GM12878 (cell line): ENCODE data around the gene NAP1L5. TPM values are rescaled to one million over a fixed set of nuclear protein-coding genes. Genes with fewer than 3 reads are reported as not detected.

Source experiments
- ATAC-seq: fragments of 200-7000 bp; cut with Tn5 transposase; 3 replicates; pipeline ENCODE4 v1.9.1; 2020; ENCODE audit warnings: mild to moderate bottlenecking, moderate library complexity
- BruUV-seq: library from RNA; stranded (reverse); fragments of 400-500 nt; replicated peaks from 2 replicates; lab custom pipeline; 2021; lab: Mats Ljungman, UMichigan
- CTCF ChIA-PET: fragments of 300-600 bp; sonication (Branson Sonifier 250); formaldehyde crosslinking; extraction: SDS; loops from one replicate; lab custom pipeline; 2021; ENCODE audit warnings: inconsistent platforms; lab: Yijun Ruan, JAX
- POLR2A ChIA-PET: fragments of 350-600 bp; formaldehyde crosslinking; extraction: SDS; loops from one replicate; lab custom pipeline; 2021; ENCODE audit warnings: inconsistent platforms; lab: Charles Lee
- RAD21 ChIA-PET: fragments of 300-600 bp; sonication (Branson Sonifier 250); formaldehyde crosslinking; loops from one replicate; lab custom pipeline; 2023; ENCODE audit warnings: antibody characterized with exemption; ENCODE audit not compliant: unreplicated experiment; lab: Charles Lee
- SMC1A ChIA-PET: fragments of 300-600 bp; sonication (Branson Sonifier 250); formaldehyde crosslinking; loops from one replicate; lab custom pipeline; 2023; ENCODE audit not compliant: unreplicated experiment, uncharacterized antibody; lab: Charles Lee
- DNase-seq: peaks from one replicate; pipeline ENCODE4 v3.0.0-alpha.2; 2011; ENCODE audit warnings: low read depth, low spot score
- FAIRE-seq: peaks from 3 replicates; lab custom pipeline; 2011; peaks lifted over from hg19 to GRCh38; lab: Jason Lieb, UNC
- H2AFZ ChIP-seq: 2 replicates; pipeline ENCODE4 v1.6.0; 2011; ENCODE audit warnings: low read depth, low read length, control low read depth; ENCODE audit not compliant: control insufficient read depth
- H3K27ac ChIP-seq: 2 replicates; pipeline ENCODE4 v1.5.1; 2011; ENCODE audit warnings: control low read depth; ENCODE audit not compliant: control insufficient read depth, insufficient read depth
- H3K27me3 ChIP-seq, 2 experiments: replicated peaks in 1 of 2; 2 replicates each; pipeline versions ENCODE4 v1.6.0 to v1.6.1; 2011; ENCODE audit warnings: low read length in 1 of 2; ENCODE audit not compliant: control insufficient read depth in 2 of 2, insufficient read depth in 2 of 2
- H3K36me3 ChIP-seq, 2 experiments: 2 replicates each; pipeline ENCODE4 v1.5.1; 2011; ENCODE audit warnings: low read length in 1 of 2; ENCODE audit not compliant: control insufficient read depth in 2 of 2, insufficient read depth in 2 of 2
- H3K4me1 ChIP-seq: 2 replicates; pipeline ENCODE4 v1.6.1; 2011; ENCODE audit warnings: mild to moderate bottlenecking, low read length, moderate library complexity, mixed read lengths; ENCODE audit not compliant: control insufficient read depth, insufficient read depth
- H3K4me2 ChIP-seq: 2 replicates; pipeline ENCODE4 v1.6.0; 2011; ENCODE audit warnings: control low read depth; ENCODE audit not compliant: control insufficient read depth, insufficient read depth
- H3K4me3 ChIP-seq: fragments of 200-600 bp; sonication (generic); 2 replicates; pipeline ENCODE4 v1.5.1; 2016
- H3K79me2 ChIP-seq: 2 replicates; pipeline ENCODE4 v1.6.0; 2011; ENCODE audit warnings: low read length; ENCODE audit not compliant: control insufficient read depth, insufficient read depth
- H3K9ac ChIP-seq: 2 replicates; pipeline ENCODE4 v1.8.0; 2011; ENCODE audit warnings: low read length, control low read depth, mixed read lengths; ENCODE audit not compliant: control insufficient read depth, insufficient read depth
- H3K9me3 ChIP-seq: replicated peaks from 3 replicates; pipeline ENCODE4 v1.5.1; 2011; ENCODE audit warnings: mild to moderate bottlenecking, low read length; ENCODE audit not compliant: control insufficient read depth, insufficient read depth
- H4K20me1 ChIP-seq: 2 replicates; pipeline ENCODE4 v1.6.0; 2011; ENCODE audit not compliant: control insufficient read depth, insufficient read depth
- BRCA1 ChIP-seq: IDR thresholded peaks from 2 replicates; pipeline ENCODE4 v1.6.1; 2011; ENCODE audit warnings: low read depth, low read length, improper control_type of control experiment
- KLF5 ChIP-seq: fragments of 450-650 bp; IDR thresholded peaks from 2 replicates; pipeline ENCODE4 v1.6.1; 2014; ENCODE audit warnings: mild to moderate bottlenecking; ENCODE audit not compliant: partially characterized antibody
- PRDM15 ChIP-seq: fragments of 450-650 bp; formaldehyde crosslinking; IDR thresholded peaks from 2 replicates; pipeline ENCODE4 v1.4.0; 2020; ENCODE audit warnings: mild to moderate bottlenecking, moderate library complexity
- WGBS: methylation state at CpG from one replicate; pipeline ENCODE4 v1.1.6; 2016; ENCODE audit warnings: low lambda C conversion rate; ENCODE audit not compliant: insufficient replicate concordance, insufficient coverage; ENCODE audit errors: missing lambda C conversion rate; 5-methylcytosine and 5-hydroxymethylcytosine counted together
- in situ Hi-C: fragments of 300-500 bp; cut with MboI; formaldehyde crosslinking; loops from 9 replicates; pipeline ENCODE4 v1.14.3; 2018; ENCODE audit warnings: mixed read lengths
- intact Hi-C: fragments of 100-400 bp; cut with micrococcal nuclease; formaldehyde crosslinking; loops from one replicate; pipeline ENCODE4 v1.14.2; 2022; ENCODE audit not compliant: unreplicated experiment
- polyA plus RNA-seq, 11 experiments: library from polyadenylated mRNA; depleted of rRNA in 4 of 11; unstranded in 6 of 11; stranded (reverse) in 5 of 11; fragments of >200 nt; fragmentation: Nextera tagmentation in 4 of 11; fragmentation: Illumina TruSeq in 1 of 11; extraction: Ambion mirVana in 4 of 11; extraction: Trizol in 1 of 11; gene quantifications; 1 replicate in 1 of 11; 2 replicates in 10 of 11; pipeline versions ENCODE4 v1.2.1 to v1.2.3, GENCODE V29; 2011 to 2016; ENCODE audit warnings: inconsistent platforms in 2 of 11, missing spikeins in 2 of 11, low read depth in 1 of 11
- total RNA-seq, 4 experiments: library from RNA; depleted of rRNA in 3 of 4; stranded (reverse); fragments of >200 nt in 3 of 4; fragmentation: Illumina TruSeq in 1 of 4; extraction: Trizol in 1 of 4; gene quantifications; 2 replicates each; pipeline versions ENCODE4 v1.2.1 to v1.2.3, GENCODE V29; 2013 to 2021

The NAP1L5 gene
- total and polyA plus RNA-seq, 10 of the 15 experiments (the other 5 are each of a cell fraction or from before 2014, with no cell fraction given) = 2.1 to 5.3 (median 3.7) TPM

DNA sequence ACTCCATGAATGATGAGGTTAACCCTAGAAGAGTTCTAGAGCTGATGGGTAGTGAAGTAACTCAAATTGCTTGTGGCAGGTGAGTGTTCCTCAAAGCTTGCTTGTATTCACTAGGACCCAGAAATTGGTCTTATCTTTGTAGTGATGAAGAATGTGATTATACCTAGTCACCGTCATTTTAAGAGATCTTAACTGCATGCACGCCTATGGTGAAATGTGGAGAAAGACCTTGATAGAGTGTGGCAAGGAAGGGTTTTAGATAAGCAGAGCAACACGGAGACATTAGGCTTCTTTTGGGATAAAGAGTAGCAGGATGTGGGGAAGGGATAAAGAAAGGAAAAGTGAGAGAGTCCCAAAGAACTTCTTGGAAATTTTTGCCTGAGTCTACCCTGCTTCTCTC, 42.4 kb downstream of the NAP1L5 start:
- in situ Hi-C loops (loop anchor here (5.0 kb wide), 1 partner anchor 118 kb away; no protein-coding TSS in a partner anchor), intact Hi-C loops (no loop called here)
- TF ChIP-seq PRDM15 (no peak), KLF5 (no peak), BRCA1 (no peak)
- no TSS peak for BruUV-seq
- ChIA-PET POLR2A (no interaction called here), CTCF (interaction anchor here (1.5 kb wide), 1 partner anchor 116 kb away, joined by 4 read pairs; no protein-coding TSS in a partner anchor), RAD21 (no interaction called here), SMC1A (interaction anchor here (1.7 kb wide), 1 partner anchor 116 kb away, joined by 4 read pairs; no protein-coding TSS in a partner anchor)
- no peak overlapping the region for H3K4me3 ChIP-seq
- no peaks in the 10 kb centered on the region for H3K79me2 ChIP-seq
- no peak overlapping the region for H3K27ac ChIP-seq
- no peaks in the 10 kb centered on the region for H3K27me3 ChIP-seq
- H3K9me3 ChIP-seq = no peaks in the 10 kb centered on the region
- no peak overlapping the region for H2AFZ ChIP-seq
- WGBS = 73% methylated on average over 3 of the region's 3 CpGs
- FAIRE-seq = no peak
- ATAC-seq = no peak
- H3K4me2 ChIP-seq = no peak overlapping the region
- no peaks in the 10 kb centered on the region for H4K20me1 ChIP-seq
- no peaks in the 10 kb centered on the region for H3K36me3 ChIP-seq
- DNase-seq = no peak
- no peak overlapping the region for H3K9ac ChIP-seq
- no peaks in the 10 kb centered on the region for H3K4me1 ChIP-seq
